IPS-20b (cell line): Measurements from ENCODE around the gene KDM3B.
A peak's percentile ranks its signal among the peaks of the same experiment; 100 is the strongest.
"Not testable (repeated sequence)": the region's sequence is repeated elsewhere in the genome, so short reads cannot be mapped to it uniquely, and the experiment has no call there.

Experiments
- H3K27ac ChIP-seq: one replicate; pipeline ENCODE4 v1.5.1; 2013; ENCODE audit warnings: low read length
- H3K27me3 ChIP-seq: 2 replicates; pipeline ENCODE4 v1.6.1; 2013; ENCODE audit warnings: mild to moderate bottlenecking, low read length, inconsistent platforms; ENCODE audit not compliant: insufficient read depth
- H3K36me3 ChIP-seq: 2 replicates; pipeline ENCODE4 v1.6.1; 2013; ENCODE audit warnings: low read depth, mild to moderate bottlenecking, inconsistent platforms, low read length, moderate library complexity; ENCODE audit not compliant: insufficient read depth
- H3K4me1 ChIP-seq: 2 replicates; pipeline ENCODE4 v1.6.1; 2013; ENCODE audit warnings: mild to moderate bottlenecking, control low read depth, inconsistent platforms, low read length, moderate library complexity; ENCODE audit not compliant: insufficient read depth
- H3K4me3 ChIP-seq: 2 replicates; pipeline ENCODE4 v1.5.1; 2013; ENCODE audit warnings: mild to moderate bottlenecking, low read length, inconsistent platforms
- H3K9ac ChIP-seq: 2 replicates; pipeline ENCODE4 v1.6.1; 2013; ENCODE audit warnings: low read depth, mild to moderate bottlenecking, inconsistent platforms, low read length, moderate library complexity
- H3K9me3 ChIP-seq: 2 replicates; pipeline ENCODE4 v1.6.1; 2013; ENCODE audit warnings: mild to moderate bottlenecking, low read depth, low read length, inconsistent platforms; ENCODE audit not compliant: insufficient read depth

Gene KDM3B

GRCh38 chr5:138352071-138352721 is at the start of gene KDM3B:
Gene KDM3B (plus strand): TSS chr5:138352685. CDS start chr5:138352796, 111 bp downstream.
- Histone ChIP-seq H3K36me3 (peaks cover 25% of the 10 kb centered on the region), H3K4me3 (peak within 1 kb of the TSS; percentile 87)

GRCh38 chr5:138303372-138303771 is 49.1 kb upstream of the KDM3B start:
- Histone ChIP-seq H3K27ac (no peak overlapping the region), H3K27me3 (no peaks in the 10 kb centered on the region), H3K4me3 (no peak overlapping the region), H3K36me3 (peaks cover under 1% of the 10 kb centered on the region; the same call in 1 of the 2 replicates), H3K9me3 (no peaks in the 10 kb centered on the region), H3K4me1 (no peaks in the 10 kb centered on the region), H3K9ac (no peak overlapping the region)

More at GRCh38 chr5:138352071-138352721, at the start of gene KDM3B:
- H3K9me3 ChIP-seq, result no peaks in the 10 kb centered on the region
- peak within 1 kb of the TSS; percentile 89 for H3K9ac ChIP-seq
- no peaks in the 10 kb centered on the region for H3K27me3 ChIP-seq
- H3K4me1 ChIP-seq, result peaks cover 7% of the 10 kb centered on the region; the same call in 1 of the 2 replicates
- H3K27ac ChIP-seq, result peak within 1 kb of the TSS; percentile 13

GRCh38 chr5:138305797-138306196 is 46.7 kb upstream of the KDM3B start:
- H3K27ac ChIP-seq, result no peak overlapping the region
- H3K27me3 ChIP-seq, result no peaks in the 10 kb centered on the region
- H3K4me1 ChIP-seq, result no peaks in the 10 kb centered on the region
- H3K36me3 ChIP-seq, result peaks cover 6% of the 10 kb centered on the region; the same call in 1 of the 2 replicates
- no peak overlapping the region for H3K9ac ChIP-seq
- H3K4me3 ChIP-seq, result no peak overlapping the region
- no peaks in the 10 kb centered on the region for H3K9me3 ChIP-seq

- peaks cover 43% of the 10 kb centered on the region for H3K36me3 ChIP-seq
- H3K9ac ChIP-seq, result no peak overlapping the region
- no peaks in the 10 kb centered on the region for H3K27me3 ChIP-seq
- H3K27ac ChIP-seq, result no peak overlapping the region
- H3K9me3 ChIP-seq, result no peaks in the 10 kb centered on the region
- H3K4me3 ChIP-seq, result no peak overlapping the region
- H3K4me1 ChIP-seq, result no peaks in the 10 kb centered on the region
Observed at GRCh38 chr5:138315751-138316278, 36.7 kb upstream of the KDM3B start.

GRCh38 chr5:138316355-138316754 is 36.1 kb upstream of the KDM3B start:
- Histone ChIP-seq H3K4me1 (no peaks in the 10 kb centered on the region), H3K36me3 (peaks cover 46% of the 10 kb centered on the region)

GRCh38 chr5:138318211-138318610 is 34.3 kb upstream of the KDM3B start:
- H3K36me3 ChIP-seq, result peaks cover 41% of the 10 kb centered on the region
- not testable (repeated sequence) for H3K4me1 ChIP-seq, H3K4me3 ChIP-seq, H3K27ac ChIP-seq, H3K9ac ChIP-seq, H3K27me3 ChIP-seq, H3K9me3 ChIP-seq

More at GRCh38 chr5:138316355-138316754, 36.1 kb upstream of the KDM3B start:
- no peak overlapping the region for H3K9ac ChIP-seq
- H3K4me3 ChIP-seq, result no peak overlapping the region
- no peaks in the 10 kb centered on the region for H3K9me3 ChIP-seq
- H3K27ac ChIP-seq, result no peak overlapping the region
- H3K27me3 ChIP-seq, result no peaks in the 10 kb centered on the region

- no peaks in the 10 kb centered on the region for H3K4me1 ChIP-seq
- peak overlapping the region; percentile 79 for H3K4me3 ChIP-seq
- H3K27me3 ChIP-seq, result no peaks in the 10 kb centered on the region
- peaks cover 11% of the 10 kb centered on the region; the same call in 1 of the 2 replicates for H3K36me3 ChIP-seq
- peak overlapping the region; percentile 89 for H3K9ac ChIP-seq
- H3K9me3 ChIP-seq, result no peaks in the 10 kb centered on the region
- H3K27ac ChIP-seq, result peak overlapping the region; percentile 3
Observed at GRCh38 chr5:138330813-138331448, 21.6 kb upstream of the KDM3B start.

GRCh38 chr5:138331449-138332368 is 20.8 kb upstream of the KDM3B start, which contains the start of gene CDC25C:
Gene CDC25C (minus strand): TSS chr5:138331804. CDS start chr5:138331180, 624 bp downstream.
- Histone ChIP-seq H3K27me3 (no peaks in the 10 kb centered on the region), H3K27ac (peak within 1 kb of the TSS; percentile 19), H3K4me1 (no peaks in the 10 kb centered on the region), H3K9me3 (no peaks in the 10 kb centered on the region), H3K9ac (peak within 1 kb of the TSS; percentile 89), H3K36me3 (peaks cover 7% of the 10 kb centered on the region; the same call in 1 of the 2 replicates), H3K4me3 (peak within 1 kb of the TSS; percentile 79)

GRCh38 chr5:138334867-138335447 is 17.5 kb upstream of the KDM3B start:
- H3K27ac ChIP-seq, result no peak overlapping the region
- H3K36me3 ChIP-seq, result peaks cover under 1% of the 10 kb centered on the region; the same call in 1 of the 2 replicates
- no peaks in the 10 kb centered on the region for H3K27me3 ChIP-seq
- H3K4me3 ChIP-seq, result no peak overlapping the region
- H3K4me1 ChIP-seq, result no peaks in the 10 kb centered on the region
- no peak overlapping the region for H3K9ac ChIP-seq
- H3K9me3 ChIP-seq, result no peaks in the 10 kb centered on the region

- H3K9me3 ChIP-seq, result no peaks in the 10 kb centered on the region
- H3K27ac ChIP-seq, result peak overlapping the region; percentile 87
- peaks cover 21% of the 10 kb centered on the region for H3K36me3 ChIP-seq
- peak overlapping the region; percentile 86 for H3K4me3 ChIP-seq
- no peaks in the 10 kb centered on the region for H3K4me1 ChIP-seq
- no peaks in the 10 kb centered on the region for H3K27me3 ChIP-seq
- H3K9ac ChIP-seq, result peak overlapping the region; percentile 93
Observed at GRCh38 chr5:138336952-138337684, 15.4 kb upstream of the KDM3B start.
